ENCODE data around the gene SHMT2.

The SHMT2 gene

DNA sequence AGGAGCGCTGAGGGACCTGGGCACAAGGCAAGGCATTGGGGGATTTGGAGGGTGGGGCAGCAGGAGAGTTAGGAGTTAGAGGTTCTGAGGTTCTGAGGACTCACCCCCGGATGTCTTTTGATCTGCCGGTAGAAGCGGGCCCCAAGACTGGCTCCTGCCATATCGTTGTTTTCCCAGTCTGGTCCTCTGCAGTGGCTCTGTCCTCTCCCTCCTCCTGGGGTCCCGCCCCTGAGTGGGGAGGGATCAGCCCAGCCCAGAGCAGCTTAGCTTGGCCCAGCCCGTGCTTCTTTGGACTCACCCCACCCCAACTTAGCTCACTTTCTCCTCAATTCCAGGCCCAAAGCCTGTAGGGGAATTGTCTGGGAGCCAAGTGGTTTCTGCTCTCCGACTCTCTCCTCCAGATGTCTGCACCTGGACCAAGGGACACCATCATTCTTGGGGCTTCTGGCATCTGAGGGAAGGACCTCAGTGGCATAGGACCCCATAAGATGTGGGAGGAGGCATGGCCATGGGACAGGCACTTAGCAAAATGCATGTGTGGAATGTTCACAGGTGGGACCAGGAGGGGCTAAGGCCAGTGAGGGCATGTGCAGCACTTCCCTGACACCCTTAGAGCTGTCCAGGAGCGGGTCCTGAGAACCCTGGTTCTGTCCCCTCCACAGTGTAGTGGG, 7.5 kb downstream of the SHMT2 start:
- DNase-seq (ENCODE audit: low read depth), result no peak
- TF ChIP-seq, protein P1, sequence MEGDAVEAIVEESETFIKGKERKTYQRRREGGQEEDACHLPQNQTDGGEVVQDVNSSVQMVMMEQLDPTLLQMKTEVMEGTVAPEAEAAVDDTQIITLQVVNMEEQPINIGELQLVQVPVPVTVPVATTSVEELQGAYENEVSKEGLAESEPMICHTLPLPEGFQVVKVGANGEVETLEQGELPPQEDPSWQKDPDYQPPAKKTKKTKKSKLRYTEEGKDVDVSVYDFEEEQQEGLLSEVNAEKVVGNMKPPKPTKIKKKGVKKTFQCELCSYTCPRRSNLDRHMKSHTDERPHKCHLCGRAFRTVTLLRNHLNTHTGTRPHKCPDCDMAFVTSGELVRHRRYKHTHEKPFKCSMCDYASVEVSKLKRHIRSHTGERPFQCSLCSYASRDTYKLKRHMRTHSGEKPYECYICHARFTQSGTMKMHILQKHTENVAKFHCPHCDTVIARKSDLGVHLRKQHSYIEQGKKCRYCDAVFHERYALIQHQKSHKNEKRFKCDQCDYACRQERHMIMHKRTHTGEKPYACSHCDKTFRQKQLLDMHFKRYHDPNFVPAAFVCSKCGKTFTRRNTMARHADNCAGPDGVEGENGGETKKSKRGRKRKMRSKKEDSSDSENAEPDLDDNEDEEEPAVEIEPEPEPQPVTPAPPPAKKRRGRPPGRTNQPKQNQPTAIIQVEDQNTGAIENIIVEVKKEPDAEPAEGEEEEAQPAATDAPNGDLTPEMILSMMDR (IDR thresholded peaks at IDR 0.05; ENCODE audit: low read length, missing control alignments), result no peak
- H3K4me3 ChIP-seq (replicated peaks; ENCODE audit: low read depth, low read length), result no peak overlapping the region

DNA sequence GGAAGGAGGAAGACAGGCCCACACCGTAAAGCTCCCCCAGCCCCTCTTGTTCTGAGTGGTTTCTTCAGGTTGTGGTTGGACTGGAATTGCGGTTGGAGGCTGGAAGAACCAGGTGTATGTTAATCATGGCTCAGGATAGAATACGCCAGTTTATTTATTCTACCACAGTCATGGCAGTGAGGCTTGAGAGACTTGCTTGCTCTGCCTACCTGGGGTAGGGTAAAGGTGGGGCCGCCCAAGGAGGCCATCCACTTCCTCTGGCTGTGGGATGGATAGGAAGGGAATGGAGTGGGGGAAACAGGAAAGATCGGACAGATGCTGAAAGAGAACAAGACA, 8.1 kb downstream of the SHMT2 start:
- TF ChIP-seq, protein P1 (IDR thresholded peaks at IDR 0.05; ENCODE audit: low read length, missing control alignments), result no peak
- no peak overlapping the region for H3K4me3 ChIP-seq (replicated peaks; ENCODE audit: low read depth, low read length)
- no peak for DNase-seq (ENCODE audit: low read depth)

GRCh38 chr12:57237932-57238853, 8.7 kb downstream of the SHMT2 start:
- DNase-seq (ENCODE audit: low read depth), result no peak
- TF ChIP-seq, protein P1 (IDR thresholded peaks at IDR 0.05; ENCODE audit: low read length, missing control alignments), result no peak
- H3K4me3 ChIP-seq (replicated peaks; ENCODE audit: low read depth, low read length), result peak overlapping the region; percentile 18

GRCh38 chr12:57238854-57239554, 9.5 kb downstream of the SHMT2 start:
- peak; percentile 87 for DNase-seq (ENCODE audit: low read depth)
- H3K4me3 ChIP-seq (replicated peaks; ENCODE audit: low read depth, low read length), result peak overlapping the region; percentile 61
- TF ChIP-seq, protein P1 (IDR thresholded peaks at IDR 0.05; ENCODE audit: low read length, missing control alignments), result no peak

DNA sequence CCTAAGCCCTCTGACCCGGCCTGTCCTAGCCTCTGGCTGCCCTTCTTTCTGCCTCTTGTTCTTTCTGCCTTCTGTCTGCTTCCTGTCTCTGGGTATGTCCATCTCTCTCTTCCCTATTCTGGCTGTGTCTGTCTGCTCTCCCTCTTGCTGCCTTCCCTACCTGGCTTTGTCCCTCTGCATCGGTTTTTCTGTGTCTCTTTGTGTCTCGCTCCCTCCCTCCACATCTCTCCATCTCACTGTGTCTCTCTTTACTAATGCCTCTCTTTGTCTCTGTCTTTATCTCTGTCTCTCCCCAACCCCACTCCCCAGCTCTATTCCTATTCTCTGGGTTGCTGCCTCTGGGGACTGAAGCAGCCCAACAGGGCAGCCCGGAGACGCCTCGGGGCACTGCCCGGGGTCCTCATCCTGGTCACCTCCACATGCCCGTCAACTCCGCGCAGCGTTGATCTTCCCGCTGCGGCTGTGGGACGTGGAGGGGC, 10.1 kb downstream of the SHMT2 start:
- no peak for DNase-seq (ENCODE audit: low read depth)
- H3K4me3 ChIP-seq (replicated peaks; ENCODE audit: low read depth, low read length), result peak overlapping the region; percentile 61
- TF ChIP-seq, protein P1 (IDR thresholded peaks at IDR 0.05; ENCODE audit: low read length, missing control alignments), result no peak

DNA sequence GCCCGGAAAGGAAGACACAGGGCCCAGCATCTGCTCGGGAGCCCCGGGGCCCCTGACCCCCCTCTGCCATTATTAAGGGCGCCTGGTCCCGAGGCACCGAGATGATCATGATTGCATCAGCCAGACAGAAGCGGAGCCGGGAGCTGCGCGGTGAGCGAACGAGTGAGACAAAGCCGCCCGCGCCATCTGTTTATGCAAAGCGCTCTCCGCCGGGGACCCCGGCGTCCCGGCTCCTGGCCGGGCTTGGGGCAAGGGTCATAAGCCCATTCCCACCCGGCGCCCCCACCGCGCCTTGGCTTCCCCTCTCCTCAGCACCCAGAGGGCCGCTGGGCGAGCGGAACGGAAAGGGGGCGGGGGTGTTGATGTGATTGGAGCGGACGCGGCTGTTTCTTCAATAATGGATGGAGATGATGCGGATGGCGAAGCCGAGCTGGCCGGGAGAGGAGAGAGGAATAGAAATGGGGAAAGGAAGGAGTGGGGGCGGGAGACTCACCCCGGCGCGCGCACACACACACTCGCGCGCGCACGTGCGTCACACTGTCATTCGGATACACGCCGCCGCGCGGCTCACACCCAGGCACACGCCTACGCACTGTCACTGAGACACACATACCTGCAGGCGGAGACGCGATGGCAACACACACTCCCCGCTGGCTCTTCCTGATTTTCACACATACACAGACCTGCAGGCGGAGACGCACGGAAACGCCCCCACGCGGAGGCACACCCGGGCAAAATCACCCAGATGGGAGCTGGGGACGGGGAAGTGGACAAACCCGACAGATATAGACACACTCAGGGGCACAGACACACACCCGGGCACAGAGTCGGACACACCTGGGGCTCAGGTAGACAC, 10.8 kb downstream of the SHMT2 start:
- H3K4me3 ChIP-seq (replicated peaks; ENCODE audit: low read depth, low read length), result peak overlapping the region; percentile 61
- TF ChIP-seq, protein P1 (IDR thresholded peaks at IDR 0.05; ENCODE audit: low read length, missing control alignments), result no peak
- DNase-seq (ENCODE audit: low read depth), result peak; percentile 35
